Psoas muscle (tissue), 8 donors: ENCODE results near the gene R3HDM4. TPM values are rescaled to one million over a fixed set of nuclear protein-coding genes. Genes with fewer than 3 reads are reported as not detected.

ENCODE experiments used
- ATAC-seq, 4 donors: fragments of 200-7000 bp; cut with Tn5 transposase; one replicate each; pipeline ENCODE4 v1.9.1; 2020; ENCODE audit warnings: moderate library complexity in 3 of 4, mild to moderate bottlenecking in 2 of 4
- DNase-seq, 2 donors: peaks; one replicate each; pipeline ENCODE4 v3.0.0-alpha.2; 2020
- H3K27ac ChIP-seq: fragments of 200-600 bp; one replicate; pipeline ENCODE4 v1.8.0; 2022
- H3K27me3 ChIP-seq, 3 donors: fragments of 200-600 bp in 1 of 3; one replicate each; pipeline versions ENCODE4 v1.6.1 to v1.8.0; 2013 to 2022; ENCODE audit warnings: low read length in 2 of 3, mild to moderate bottlenecking in 2 of 3, moderate library complexity in 1 of 3; ENCODE audit not compliant: insufficient read depth in 3 of 3
- H3K36me3 ChIP-seq, 2 donors: fragments of 200-600 bp in 1 of 2; one replicate each; pipeline versions ENCODE4 v1.6.1 to v1.8.0; 2013 to 2022; ENCODE audit warnings: low read depth in 1 of 2, mild to moderate bottlenecking in 1 of 2, moderate library complexity in 1 of 2; ENCODE audit not compliant: insufficient read depth in 1 of 2
- H3K4me1 ChIP-seq: fragments of 200-600 bp; one replicate; pipeline ENCODE4 v1.8.0; 2022
- H3K4me3 ChIP-seq: fragments of 200-600 bp; one replicate; pipeline ENCODE4 v1.8.0; 2022; ENCODE audit warnings: mild to moderate bottlenecking
- H3K9me3 ChIP-seq: fragments of 200-600 bp; one replicate; pipeline ENCODE4 v1.8.0; 2022
- CTCF ChIP-seq: fragments of 200-600 bp; IDR thresholded peaks from one replicate; pipeline ENCODE4 v1.8.0; 2022; ENCODE audit warnings: antibody characterized with exemption
- WGBS, 3 donors: extraction: QIAGEN DNeasy Blood & Tissue Kit; methylation state at CpG; one replicate each; pipeline versions ENCODE4 v1.1.6 to v1.1.7; 2013; 5-methylcytosine and 5-hydroxymethylcytosine counted together
- intact Hi-C, 2 donors: fragments of 100-400 bp; cut with DNase I; formaldehyde crosslinking; loops; one replicate each; pipeline versions ENCODE4 v1.11.0 to v1.14.2; 2022
- polyA plus RNA-seq, 3 donors: library from polyadenylated mRNA; stranded (reverse); fragments of 200-250 nt; gene quantifications; one replicate each; pipeline ENCODE4 v1.2.3, GENCODE V29; 2013
- total RNA-seq, 4 donors: library from RNA; stranded (reverse); fragmentation: NEBNext Ultra II Directional in 2 of 4; extraction: Animal tissue kit (Norgen Biotek cat#: 25700) in 2 of 4; gene quantifications; one replicate each; pipeline versions ENCODE4 v1.2.1 to v1.2.4, GENCODE V29; 2021 to 2023
- donor health status: healthy with polysubstance abuse.
- donor health status: DM: no; HTN: no; CAD: no; lungs with moderate emphysema.
- donor health status: Bipolar disorder and iron deficiency.
- donor health status: healthy.
- donor health status: DM: yes; HTN: yes; CAD: no.
- donor health status: DM: no; HTN: no; CAD: no.
- donor health status: DM: no; HTN: no; CAD: no.
- donor health status: DM: yes; HTN: yes; CAD: no.

The R3HDM4 gene
- total and polyA plus RNA-seq, 7 donors, result 17.8 to 92.0 (median 51.0) TPM

- Histone ChIP-seq H3K27me3 (peaks cover 0 to 4% (median 0%) of the 10 kb centered on the region in 3 donors), H3K9me3 (no peaks in the 10 kb centered on the region), H3K4me1 (no peaks in the 10 kb centered on the region), H3K27ac (no peak overlapping the region), H3K36me3 (no peaks in the 10 kb centered on the region), H3K4me3 (no peak overlapping the region)
- ATAC-seq (no peak), DNase-seq (no peak)
- intact Hi-C loops, result no loop called here
- no peak for TF ChIP-seq CTCF
- 83 to 88% (median 87%) methylated on average over 49 to 54 of the region's 54 CpGs for WGBS, 3 donors
These were observed 1.6 kb downstream of the R3HDM4 start for GRCh38 chr19:911197-912033.

- Histone ChIP-seq H3K4me1 (no peaks in the 10 kb centered on the region), H3K9me3 (no peaks in the 10 kb centered on the region), H3K27ac (no peak overlapping the region), H3K4me3 (no peak overlapping the region), H3K36me3 (no peaks in the 10 kb centered on the region), H3K27me3 (no peaks in the 10 kb centered on the region)
- intact Hi-C loops, result no loop called here
- ATAC-seq, result peak in 1 of 4 donors; percentile 13
- WGBS, 3 donors, result 75 to 80% (median 79%) methylated on average over 14 of the region's 14 CpGs
- TF ChIP-seq CTCF, result no peak
- peak; percentile 23 to 52 for DNase-seq
These were observed 5.7 kb downstream of the R3HDM4 start for GRCh38 chr19:907183-907853.

- H3K4me1 ChIP-seq, result no peaks in the 10 kb centered on the region
- no peak for TF ChIP-seq CTCF
- no peaks in the 10 kb centered on the region for H3K27me3 ChIP-seq
- DNase-seq, result no peak
- H3K27ac ChIP-seq, result no peak overlapping the region
- intact Hi-C loops, result no loop called here
- H3K4me3 ChIP-seq, result no peak overlapping the region
- no peaks in the 10 kb centered on the region for H3K36me3 ChIP-seq
- 92 to 97% (median 94%) methylated on average over 7 of the region's 7 CpGs for WGBS, 3 donors
- ATAC-seq, result no peak
- no peaks in the 10 kb centered on the region for H3K9me3 ChIP-seq
These were observed 6.5 kb downstream of the R3HDM4 start for GRCh38 chr19:906480-906879.

GRCh38 chr19:904545-904944, 8.5 kb downstream of the R3HDM4 start:
- Histone ChIP-seq H3K9me3 (no peaks in the 10 kb centered on the region), H3K4me3 (no peak overlapping the region), H3K36me3 (peaks cover 0 to 7% of the 10 kb centered on the region in 2 donors), H3K27me3 (no peaks in the 10 kb centered on the region), H3K27ac (no peak overlapping the region), H3K4me1 (no peaks in the 10 kb centered on the region)
- 91 to 93% (median 92%) methylated on average over 8 of the region's 8 CpGs for WGBS, 3 donors
- DNase-seq (no peak), ATAC-seq (no peak)
- intact Hi-C loops, result no loop called here
- no peak for TF ChIP-seq CTCF
